Fibroblast of mammary gland (primary cell): ENCODE results near the gene SORCS2.

Source experiments
- DNase-seq: peaks from one replicate; pipeline ENCODE4 v3.0.0-alpha.2; 2010; ENCODE audit warnings: low read depth
- H3K4me3 ChIP-seq: 2 replicates; pipeline ENCODE4 v1.5.1; 2011; ENCODE audit warnings: low read depth, mild to moderate bottlenecking, low read length, moderate library complexity; ENCODE audit not compliant: control insufficient read depth
- TF ChIP-seq, protein P1 (sequence below): conservative IDR thresholded peaks from 2 replicates; pipeline ENCODE4 v1.5.1; 2011; ENCODE audit warnings: low read depth, low read length, inconsistent platforms; ENCODE audit not compliant: control insufficient read depth, insufficient read depth

SORCS2 gene

DNA sequence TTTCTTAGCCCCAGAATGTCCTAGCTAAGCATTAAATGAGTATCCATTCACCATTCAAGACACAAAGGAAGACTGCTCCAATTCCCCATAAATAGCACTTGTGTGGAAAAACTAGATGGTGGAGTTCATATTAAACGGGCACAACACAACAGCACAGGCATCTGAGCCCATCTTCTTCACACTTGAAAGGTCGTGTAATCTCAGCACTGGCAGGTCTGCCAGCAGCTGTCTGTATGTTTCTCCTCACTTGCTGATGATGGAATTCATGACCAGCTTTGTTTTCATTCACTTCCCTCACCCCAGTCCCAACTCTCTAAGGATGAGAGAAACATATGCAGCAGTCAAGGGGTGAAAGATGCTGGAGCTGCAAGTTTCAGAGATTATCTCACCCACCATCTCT is 598.7 kb downstream of the SORCS2 start:
- no peak overlapping the region for H3K4me3 ChIP-seq
- TF ChIP-seq, protein P1, sequence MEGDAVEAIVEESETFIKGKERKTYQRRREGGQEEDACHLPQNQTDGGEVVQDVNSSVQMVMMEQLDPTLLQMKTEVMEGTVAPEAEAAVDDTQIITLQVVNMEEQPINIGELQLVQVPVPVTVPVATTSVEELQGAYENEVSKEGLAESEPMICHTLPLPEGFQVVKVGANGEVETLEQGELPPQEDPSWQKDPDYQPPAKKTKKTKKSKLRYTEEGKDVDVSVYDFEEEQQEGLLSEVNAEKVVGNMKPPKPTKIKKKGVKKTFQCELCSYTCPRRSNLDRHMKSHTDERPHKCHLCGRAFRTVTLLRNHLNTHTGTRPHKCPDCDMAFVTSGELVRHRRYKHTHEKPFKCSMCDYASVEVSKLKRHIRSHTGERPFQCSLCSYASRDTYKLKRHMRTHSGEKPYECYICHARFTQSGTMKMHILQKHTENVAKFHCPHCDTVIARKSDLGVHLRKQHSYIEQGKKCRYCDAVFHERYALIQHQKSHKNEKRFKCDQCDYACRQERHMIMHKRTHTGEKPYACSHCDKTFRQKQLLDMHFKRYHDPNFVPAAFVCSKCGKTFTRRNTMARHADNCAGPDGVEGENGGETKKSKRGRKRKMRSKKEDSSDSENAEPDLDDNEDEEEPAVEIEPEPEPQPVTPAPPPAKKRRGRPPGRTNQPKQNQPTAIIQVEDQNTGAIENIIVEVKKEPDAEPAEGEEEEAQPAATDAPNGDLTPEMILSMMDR: no peak
- DNase-seq: no peak
